ENCODE measurements around the gene SLC7A1.

GRCh38 chr13:29521336-29521735 lies 74.2 kb downstream of the SLC7A1 start:
- TF ChIP-seq POLR2A (IDR thresholded peaks at IDR 0.05; ENCODE audit: low read length) (no peak), GATA1 (IDR thresholded peaks at IDR 0.05; ENCODE audit: low read depth, low read length) (no peak)
